GM19467 (cell line): ENCODE measurements around the gene TUBGCP6.
"Not testable (repeated sequence)": the region's sequence is repeated elsewhere in the genome, so short reads cannot be mapped to it uniquely, and the experiment has no call there.

Experiments
- ATAC-seq: cut with Tn5 transposase; IDR thresholded peaks from one replicate; pipeline ENCODE4 v1.9.1; 2021; ENCODE audit warnings: mild to moderate bottlenecking, moderate library complexity; ENCODE audit not compliant: unreplicated experiment

Gene TUBGCP6

GRCh38 chr22:50280708-50281383, 36.0 kb upstream of the TUBGCP6 start:
- ATAC-seq = no peak

GRCh38 chr22:50280022-50280707, 35.3 kb upstream of the TUBGCP6 start:
- ATAC-seq = no peak

GRCh38 chr22:50278956-50279619, 34.3 kb upstream of the TUBGCP6 start:
- no peak for ATAC-seq

- ATAC-seq = no peak
Observed at GRCh38 chr22:50278461-50278860, 33.6 kb upstream of the TUBGCP6 start.

GRCh38 chr22:50277761-50278160, 32.9 kb upstream of the TUBGCP6 start:
- ATAC-seq = no peak

- ATAC-seq = peak; percentile 51
Observed at GRCh38 chr22:50276143-50276542, 31.3 kb upstream of the TUBGCP6 start.

GRCh38 chr22:50275181-50276055, 30.6 kb upstream of the TUBGCP6 start:
- ATAC-seq = no peak

GRCh38 chr22:50274771-50275170, 29.9 kb upstream of the TUBGCP6 start:
- no peak for ATAC-seq

- ATAC-seq = no peak
Observed at GRCh38 chr22:50274311-50274710, 29.5 kb upstream of the TUBGCP6 start.

GRCh38 chr22:50273781-50274180, 29.0 kb upstream of the TUBGCP6 start:
- ATAC-seq = not testable (repeated sequence)

- ATAC-seq = not testable (repeated sequence)
Observed at GRCh38 chr22:50273352-50273751, 28.5 kb upstream of the TUBGCP6 start.

GRCh38 chr22:50272044-50272802, 27.4 kb upstream of the TUBGCP6 start:
- no peak for ATAC-seq

- ATAC-seq = no peak
Observed at GRCh38 chr22:50271519-50271970, 26.7 kb upstream of the TUBGCP6 start.

GRCh38 chr22:50270666-50271394, 26.0 kb upstream of the TUBGCP6 start:
- ATAC-seq = no peak

GRCh38 chr22:50269970-50270665, 25.3 kb upstream of the TUBGCP6 start, which contains the start of gene MAPK11:
MAPK11 (minus strand) TSS chr22:50270380; CDS start chr22:50270292, 88 bp downstream.
- no peak for ATAC-seq

GRCh38 chr22:50269573-50269969, 24.7 kb upstream of the TUBGCP6 start:
- ATAC-seq = no peak

- no peak for ATAC-seq
Observed at GRCh38 chr22:50268655-50269113, 23.9 kb upstream of the TUBGCP6 start.

- ATAC-seq = no peak
Observed at GRCh38 chr22:50267591-50268390, 23.0 kb upstream of the TUBGCP6 start.
